ENCODE data around the gene QRSL1. TPM values are rescaled to one million over a fixed set of nuclear protein-coding genes. Genes with fewer than 3 reads are reported as not detected.
A peak's percentile ranks its signal among the peaks of the same experiment; 100 is the strongest.

The QRSL1 gene
- total and polyA plus RNA-seq, 7 donors = 14.8 to 27.2 (median 20.2) TPM

DNA sequence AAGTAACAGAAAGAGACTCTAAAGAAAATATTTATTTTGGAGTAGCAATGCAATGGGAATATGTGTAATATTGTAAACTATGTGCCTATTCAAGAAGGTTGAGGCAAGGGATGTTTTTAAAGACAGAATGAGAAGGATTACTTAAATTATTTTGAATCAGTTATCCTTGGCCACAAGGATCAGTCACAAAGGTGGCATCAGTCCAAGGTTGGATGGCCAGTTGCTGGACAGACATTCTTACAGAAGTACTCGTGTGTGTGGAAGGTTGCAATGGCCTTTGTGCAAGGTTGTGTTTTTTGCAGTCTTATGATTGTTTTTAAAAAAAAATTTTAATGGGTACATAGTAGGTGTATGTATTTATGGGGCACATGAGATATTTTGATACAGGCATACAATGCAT is 2.0 kb downstream of the QRSL1 start:
- no peaks in the 10 kb centered on the region for H3K27me3 ChIP-seq (ENCODE audit: insufficient read depth in 3 of 3, low read length in 2 of 3)
- no peaks in the 10 kb centered on the region for H3K36me3 ChIP-seq (ENCODE audit: insufficient read depth in 1 of 2, low read depth in 1 of 2)
- no peak overlapping the region for H3K4me3 ChIP-seq
- no peak for DNase-seq
- intact Hi-C loops (cut with DNase I) = no loop called here
- no peak for ATAC-seq
- no peaks in the 10 kb centered on the region for H3K9me3 ChIP-seq
- WGBS, 3 donors = 4 to 36% (median 28%) methylated on average over 1 of the region's 1 CpG
- TF ChIP-seq, protein P1, sequence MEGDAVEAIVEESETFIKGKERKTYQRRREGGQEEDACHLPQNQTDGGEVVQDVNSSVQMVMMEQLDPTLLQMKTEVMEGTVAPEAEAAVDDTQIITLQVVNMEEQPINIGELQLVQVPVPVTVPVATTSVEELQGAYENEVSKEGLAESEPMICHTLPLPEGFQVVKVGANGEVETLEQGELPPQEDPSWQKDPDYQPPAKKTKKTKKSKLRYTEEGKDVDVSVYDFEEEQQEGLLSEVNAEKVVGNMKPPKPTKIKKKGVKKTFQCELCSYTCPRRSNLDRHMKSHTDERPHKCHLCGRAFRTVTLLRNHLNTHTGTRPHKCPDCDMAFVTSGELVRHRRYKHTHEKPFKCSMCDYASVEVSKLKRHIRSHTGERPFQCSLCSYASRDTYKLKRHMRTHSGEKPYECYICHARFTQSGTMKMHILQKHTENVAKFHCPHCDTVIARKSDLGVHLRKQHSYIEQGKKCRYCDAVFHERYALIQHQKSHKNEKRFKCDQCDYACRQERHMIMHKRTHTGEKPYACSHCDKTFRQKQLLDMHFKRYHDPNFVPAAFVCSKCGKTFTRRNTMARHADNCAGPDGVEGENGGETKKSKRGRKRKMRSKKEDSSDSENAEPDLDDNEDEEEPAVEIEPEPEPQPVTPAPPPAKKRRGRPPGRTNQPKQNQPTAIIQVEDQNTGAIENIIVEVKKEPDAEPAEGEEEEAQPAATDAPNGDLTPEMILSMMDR (IDR thresholded peaks at IDR 0.05) = no peak
- peaks cover 11% of the 10 kb centered on the region for H3K4me1 ChIP-seq
- no peak overlapping the region for H3K27ac ChIP-seq

DNA sequence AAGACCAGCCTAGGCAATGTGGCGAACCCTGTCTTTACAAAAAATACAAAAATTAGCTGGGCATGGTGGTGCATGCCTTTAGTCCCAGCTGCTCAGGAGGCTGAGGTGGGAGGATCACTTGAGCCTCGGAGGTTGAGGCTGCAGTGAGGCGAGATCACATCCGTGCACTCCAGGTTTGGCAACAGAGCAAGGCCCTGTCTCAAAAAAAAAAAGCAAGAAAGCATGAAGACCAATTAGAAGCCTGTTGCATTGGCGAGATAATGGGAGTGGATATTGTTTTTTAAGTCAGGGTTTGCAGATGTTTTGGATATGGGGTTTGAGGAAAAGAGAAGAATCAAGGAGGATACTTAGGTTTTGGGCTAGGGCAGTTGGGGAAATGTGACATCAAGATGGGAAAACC is 5.2 kb downstream of the QRSL1 start:
- TF ChIP-seq, protein P1 (IDR thresholded peaks at IDR 0.05) = no peak
- no peak overlapping the region for H3K27ac ChIP-seq
- peaks cover 7% of the 10 kb centered on the region for H3K4me1 ChIP-seq
- 94 to 98% (median 94%) methylated on average over 5 of the region's 5 CpGs for WGBS, 3 donors
- H3K36me3 ChIP-seq (ENCODE audit: insufficient read depth in 1 of 2, low read depth in 1 of 2) = no peaks in the 10 kb centered on the region
- intact Hi-C loops (cut with DNase I) = no loop called here
- ATAC-seq = no peak
- H3K4me3 ChIP-seq = no peak overlapping the region
- H3K27me3 ChIP-seq (ENCODE audit: insufficient read depth in 3 of 3, low read length in 2 of 3) = no peaks in the 10 kb centered on the region
- no peaks in the 10 kb centered on the region for H3K9me3 ChIP-seq
- DNase-seq = no peak

DNA sequence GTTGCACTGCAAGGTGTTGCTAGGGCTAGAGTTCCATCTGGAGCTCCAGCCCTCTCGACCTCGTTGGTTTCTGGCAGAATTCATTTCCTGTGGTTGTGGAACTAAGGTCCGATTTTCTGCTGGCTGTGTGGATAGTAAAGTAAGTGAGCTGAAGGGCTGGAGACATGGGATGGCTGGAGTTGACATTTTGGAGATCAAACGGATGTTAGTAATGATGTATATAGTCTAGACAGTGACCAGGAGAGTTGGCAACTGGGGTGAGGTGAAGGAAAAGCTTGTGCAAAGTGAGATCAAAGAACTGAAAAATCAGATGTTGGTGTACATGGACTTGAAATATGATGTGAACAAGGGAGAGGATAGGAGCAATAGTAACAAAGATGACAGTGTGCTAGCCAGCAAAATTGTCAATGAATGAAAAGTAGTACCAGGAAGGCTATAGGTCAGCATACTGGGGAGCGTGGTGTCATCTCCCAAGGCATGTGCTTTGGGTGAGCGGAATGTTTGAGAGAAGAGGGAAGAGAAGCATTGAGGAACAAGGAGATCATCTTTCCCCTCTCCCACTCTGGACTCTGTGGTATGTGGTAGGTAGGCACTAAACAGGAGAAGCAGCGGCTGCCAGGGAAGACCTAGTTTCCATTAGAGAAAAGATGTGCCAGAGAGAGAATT is 7.8 kb downstream of the QRSL1 start:
- WGBS, 3 donors = 33 to 48% (median 43%) methylated on average over 7 of the region's 7 CpGs
- Histone ChIP-seq H3K4me3 (no peak overlapping the region), H3K9me3 (no peaks in the 10 kb centered on the region), H3K27me3 (ENCODE audit: insufficient read depth in 3 of 3, low read length in 2 of 3) (no peaks in the 10 kb centered on the region), H3K27ac (no peak overlapping the region), H3K4me1 (no peaks in the 10 kb centered on the region), H3K36me3 (ENCODE audit: insufficient read depth in 1 of 2, low read depth in 1 of 2) (peaks cover 0 to 21% of the 10 kb centered on the region in 2 donors)
- ATAC-seq = peak in 3 of 4 donors; percentile 38 to 48 (median 44)
- intact Hi-C loops (cut with DNase I) = no loop called here
- no peak for DNase-seq
- TF ChIP-seq, protein P1 (IDR thresholded peaks at IDR 0.05) = no peak

DNA sequence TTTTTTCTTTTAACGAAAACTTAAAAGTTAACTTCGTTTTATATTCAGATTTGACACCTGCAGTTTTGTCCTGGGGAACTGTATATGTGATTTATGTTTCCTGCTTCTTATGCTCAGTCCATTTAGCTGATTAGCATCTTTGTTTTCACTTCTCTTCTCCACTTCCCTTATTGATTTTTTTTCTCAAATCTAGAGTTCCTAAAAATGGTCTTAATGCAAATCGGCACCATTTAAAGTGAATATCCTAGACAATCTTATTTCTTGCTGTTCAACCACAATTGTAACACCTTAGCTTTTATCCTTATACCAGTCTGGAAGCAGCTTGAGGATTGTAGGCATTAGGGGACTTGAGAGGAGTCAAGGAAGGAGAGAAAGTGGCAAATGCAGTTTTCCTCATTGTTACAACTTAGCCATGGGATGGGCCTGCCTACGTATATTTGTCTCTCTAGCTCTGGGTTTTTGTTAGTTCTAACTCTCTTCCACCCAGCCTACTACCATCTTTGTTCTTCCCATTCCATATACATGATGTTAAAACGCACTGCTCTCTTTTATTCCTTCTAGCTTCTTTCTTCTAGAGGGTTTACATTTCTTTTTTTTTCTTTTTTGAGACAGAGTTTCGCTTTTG is 8.5 kb downstream of the QRSL1 start:
- H3K9me3 ChIP-seq = no peaks in the 10 kb centered on the region
- WGBS, 3 donors = 71 to 79% (median 74%) methylated on average over 6 of the region's 6 CpGs
- TF ChIP-seq, protein P1 (IDR thresholded peaks at IDR 0.05) = no peak
- no peak overlapping the region for H3K27ac ChIP-seq
- intact Hi-C loops (cut with DNase I) = no loop called here
- H3K4me1 ChIP-seq = no peaks in the 10 kb centered on the region
- no peak for ATAC-seq
- H3K27me3 ChIP-seq (ENCODE audit: insufficient read depth in 3 of 3, low read length in 2 of 3) = no peaks in the 10 kb centered on the region
- peaks cover 0 to 28% of the 10 kb centered on the region in 2 donors for H3K36me3 ChIP-seq (ENCODE audit: insufficient read depth in 1 of 2, low read depth in 1 of 2)
- no peak for DNase-seq
- H3K4me3 ChIP-seq = no peak overlapping the region

Data from psoas muscle (tissue), 8 donors.